ENCODE data around the gene C1QTNF9B. TPM values are rescaled to one million over a fixed set of nuclear protein-coding genes. Genes with fewer than 3 reads are reported as not detected.

C1QTNF9B gene
- total and polyA plus RNA-seq, 2 of the 8 experiments (the other 6 are each of a cell fraction or from before 2014, with no cell fraction given): 0.11 TPM; not detected in 1

- FAIRE-seq: no peak
- no peak overlapping the region for H2AFZ ChIP-seq (ENCODE audit: low read length)
- H2BK5ac ChIP-seq (ENCODE audit: low read depth, low read length): no peak overlapping the region
- H3K27ac ChIP-seq (ENCODE audit: low read depth, low read length): no peak overlapping the region
- WGBS, 2 experiments (ENCODE audit: extremely low coverage in 1 of 2, insufficient coverage in 1 of 2, insufficient read length in 1 of 2, insufficient replicate concordance in 2 of 2, low coverage in 1 of 2, low lambda C conversion rate in 2 of 2, missing lambda C conversion rate in 1 of 2): 97% methylated on average over 4 of the region's 4 CpGs; no CpG with 5 or more reads in 1 of the 2 experiments
- H2BK12ac ChIP-seq (ENCODE audit: low read depth, low read length): no peak overlapping the region
- H4K5ac ChIP-seq (ENCODE audit: insufficient read length, low read depth, low read length): no peak overlapping the region
- H3K4me2 ChIP-seq (ENCODE audit: insufficient read depth in 1 of 2, low read depth in 2 of 2, low read length in 2 of 2): no peak overlapping the region
- H3K9ac ChIP-seq (replicated peaks in 1 of 4; ENCODE audit: extremely low read depth in 1 of 4, low read depth in 3 of 4, low read length in 3 of 4): no peak overlapping the region
- peaks cover 0 to 19% (median 10%) of the 10 kb centered on the region in 4 experiments; a peak in 5 of 8 replicates for H3K36me3 ChIP-seq (ENCODE audit: control insufficient read depth in 2 of 4, insufficient read depth in 4 of 4, low read length in 3 of 4)
- H3K23me2 ChIP-seq (ENCODE audit: low read depth, low read length): 0 out of 2 replicates have a peak, but pooled peaks cover 1% of the 10 kb centered on the region
- TF ChIP-seq GTF2F1 (IDR thresholded peaks at IDR 0.05; ENCODE audit: borderline replicate concordance, low read depth, low read length) (no peak), JUN (IDR thresholded peaks at IDR 0.05; ENCODE audit: low read depth, low read length) (no peak), SIN3A (conservative IDR thresholded peaks at IDR 0.05 in 1 of 2, IDR thresholded peaks at IDR 0.05 in 1 of 2; ENCODE audit: low read depth in 1 of 2, low read length in 2 of 2) (no peak), PHF8 (conservative IDR thresholded peaks at IDR 0.05; ENCODE audit: low read depth, low read length) (no peak), RXRA (IDR thresholded peaks at IDR 0.05; ENCODE audit: insufficient read depth, low read depth, low read length) (no peak), SP4 (IDR thresholded peaks at IDR 0.05; ENCODE audit: low read length) (no peak), E2F6 (IDR thresholded peaks at IDR 0.05) (no peak), SRF (IDR thresholded peaks at IDR 0.05; ENCODE audit: low read depth, low read length) (no peak), CTCF (IDR thresholded peaks at IDR 0.05; ENCODE audit: control extremely low read depth in 1 of 3, insufficient read depth in 1 of 3, low read depth in 1 of 3, low read length in 3 of 3) (no peak), RBBP5 (IDR thresholded peaks at IDR 0.05; ENCODE audit: borderline replicate concordance, low read depth, low read length) (no peak), TAF1 (IDR thresholded peaks at IDR 0.05; ENCODE audit: low read depth, low read length) (no peak)
- no peak overlapping the region for H3K14ac ChIP-seq (ENCODE audit: insufficient read length)
- H2BK15ac ChIP-seq (ENCODE audit: low read length): no peak overlapping the region
- H3K79me1 ChIP-seq (ENCODE audit: low read depth, low read length): no peaks in the 10 kb centered on the region
- ChIA-PET POLR2A (ENCODE audit: partially characterized antibody) (no interaction called here), CTCF (ENCODE audit: partially characterized antibody) (no interaction called here)
- peaks cover 0 to 5% of the 10 kb centered on the region in 2 experiments; a peak in 2 of 4 replicates for H3K79me2 ChIP-seq (ENCODE audit: control insufficient read depth in 1 of 2, insufficient read depth in 2 of 2, low read length in 2 of 2)
- no peak overlapping the region for H3K4me3 ChIP-seq (ENCODE audit: extremely low read depth in 1 of 4, insufficient read depth in 2 of 4, low read depth in 3 of 4, low read length in 4 of 4)
- H4K20me1 ChIP-seq (replicated peaks in 1 of 2; ENCODE audit: control insufficient read depth in 1 of 2, insufficient read depth in 2 of 2, low read length in 2 of 2): no peaks in the 10 kb centered on the region
- H3K18ac ChIP-seq (ENCODE audit: extremely low read depth, low read length): no peak overlapping the region
- no peak overlapping the region for H3K23ac ChIP-seq (ENCODE audit: insufficient read length)
- H2BK120ac ChIP-seq (replicated peaks; ENCODE audit: low read depth, low read length): no peak overlapping the region
- H4K8ac ChIP-seq (ENCODE audit: extremely low read depth, insufficient read depth, low read length): no peak overlapping the region
- no peak overlapping the region for H4K91ac ChIP-seq (replicated peaks; ENCODE audit: insufficient read length, low read length)
- H2BK20ac ChIP-seq (ENCODE audit: low read length): no peak overlapping the region
- H3K56ac ChIP-seq (replicated peaks; ENCODE audit: insufficient read length, low read depth, low read length): no peak overlapping the region
- no peaks in the 10 kb centered on the region for H3K27me3 ChIP-seq (replicated peaks in 1 of 4; ENCODE audit: control insufficient read depth in 3 of 4, extremely low read depth in 1 of 4, insufficient read depth in 3 of 4, low read length in 3 of 4)
- H2AK5ac ChIP-seq (ENCODE audit: low read depth, low read length): no peak overlapping the region
- no peak overlapping the region for H3K4ac ChIP-seq (replicated peaks; ENCODE audit: insufficient read length, low read depth, low read length)
- H3K9me3 ChIP-seq (ENCODE audit: insufficient read depth in 2 of 2, low read depth in 1 of 2, low read length in 1 of 2): no peaks in the 10 kb centered on the region
- no peak for DNase-seq (ENCODE audit: low read depth in 1 of 2, low spot score in 2 of 2)
- no peaks in the 10 kb centered on the region for H3K4me1 ChIP-seq (replicated peaks in 1 of 4; ENCODE audit: control insufficient read depth in 3 of 4, insufficient read depth in 4 of 4, low read length in 3 of 4)
Observed at GRCh38 chr13:23883255-23883654, 14.0 kb downstream of the C1QTNF9B start.
